ENCODE results near the gene AKR1C3. TPM values are rescaled to one million over a fixed set of nuclear protein-coding genes. Genes with fewer than 3 reads are reported as not detected.

The AKR1C3 gene
- total and polyA plus RNA-seq, 2 donors (not counting 3 experiments of a cell fraction or from before 2014, with no cell fraction given) = 27.4 to 32.2 TPM

DNA sequence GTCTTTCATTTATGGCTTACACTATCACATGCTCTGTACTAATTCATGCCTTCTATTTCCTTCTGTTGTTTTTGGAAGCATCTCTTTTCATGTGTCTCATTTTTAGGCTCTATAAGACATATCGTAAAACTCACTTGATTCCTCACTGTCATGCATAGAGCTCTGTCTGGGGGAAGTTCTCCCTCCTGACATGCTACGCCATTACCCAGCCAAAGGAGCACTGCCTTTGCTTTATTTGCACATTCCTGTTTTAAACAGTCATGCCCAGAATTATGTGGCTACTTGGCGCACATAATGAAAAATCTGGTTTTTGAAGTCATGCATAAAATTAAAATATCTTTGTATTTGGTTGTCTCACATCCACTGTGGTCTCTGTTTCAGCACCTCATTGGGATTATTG is 17.6 kb upstream of the AKR1C3 start:
- Histone ChIP-seq H3K4me2 (ENCODE audit: insufficient read depth, low read length) (no peak overlapping the region), H3K4me3 (replicated peaks in 1 of 3; ENCODE audit: insufficient read depth in 1 of 3, low read depth in 1 of 3, low read length in 3 of 3) (no peak overlapping the region), H2AFZ (ENCODE audit: low read depth, low read length) (no peak overlapping the region), H3K79me2 (ENCODE audit: control insufficient read depth, insufficient read depth, low read length) (no peaks in the 10 kb centered on the region), H3K9ac (replicated peaks; ENCODE audit: extremely low read depth, insufficient read depth, low read length) (no peak overlapping the region), H3K27ac (ENCODE audit: insufficient read depth, low read depth, low read length) (no peak overlapping the region), H3K27me3 (ENCODE audit: control insufficient read depth in 2 of 2, insufficient read depth in 2 of 2, low read length in 2 of 2) (no peaks in the 10 kb centered on the region), H3K9me1 (replicated peaks; ENCODE audit: control insufficient read depth, extremely low read depth, insufficient read depth, low read length) (no peaks in the 10 kb centered on the region), H4K20me1 (replicated peaks; ENCODE audit: control insufficient read depth, extremely low read depth, insufficient read depth, low read length) (no peaks in the 10 kb centered on the region), H3K9me3 (replicated peaks; ENCODE audit: control insufficient read depth, insufficient read depth, low read length) (no peaks in the 10 kb centered on the region), H3K4me1 (ENCODE audit: control insufficient read depth, extremely low read depth, insufficient read depth, low read length) (peaks cover under 1% of the 10 kb centered on the region), H3K36me3 (ENCODE audit: control insufficient read depth in 2 of 2, extremely low read depth in 1 of 2, insufficient read depth in 2 of 2, low read length in 2 of 2) (no peaks in the 10 kb centered on the region)
- intact Hi-C loops (cut with micrococcal nuclease) (no loop called here), dilution Hi-C loops (cut with MboI; ENCODE audit: extremely low pct_ligation_motif_present, low sequenced_read_pairs) (no loop called here)
- TF ChIP-seq POLR2A (IDR thresholded peaks at IDR 0.05; ENCODE audit: low read depth, low read length) (no peak), MYC (IDR thresholded peaks at IDR 0.05; ENCODE audit: low read depth, low read length) (no peak), POLR2AphosphoS5 (IDR thresholded peaks at IDR 0.05; ENCODE audit: insufficient read depth, low read depth, low read length) (no peak), JUN (IDR thresholded peaks at IDR 0.05; ENCODE audit: borderline replicate concordance, insufficient read depth, insufficient read length, low read depth) (no peak), GATA2 (IDR thresholded peaks at IDR 0.05; ENCODE audit: insufficient read depth, insufficient read length, low read depth, low read length) (no peak), EZH2 (IDR thresholded peaks at IDR 0.05; ENCODE audit: borderline replicate concordance, low read depth, low read length, severe bottlenecking) (no peak), FOS (IDR thresholded peaks at IDR 0.05; ENCODE audit: borderline replicate concordance, insufficient read depth, low read length) (no peak)
- TF ChIP-seq, protein P1, sequence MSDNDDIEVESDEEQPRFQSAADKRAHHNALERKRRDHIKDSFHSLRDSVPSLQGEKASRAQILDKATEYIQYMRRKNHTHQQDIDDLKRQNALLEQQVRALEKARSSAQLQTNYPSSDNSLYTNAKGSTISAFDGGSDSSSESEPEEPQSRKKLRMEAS (IDR thresholded peaks at IDR 0.05; ENCODE audit: insufficient read depth, insufficient read length) = no peak
- TF ChIP-seq, protein P2, sequence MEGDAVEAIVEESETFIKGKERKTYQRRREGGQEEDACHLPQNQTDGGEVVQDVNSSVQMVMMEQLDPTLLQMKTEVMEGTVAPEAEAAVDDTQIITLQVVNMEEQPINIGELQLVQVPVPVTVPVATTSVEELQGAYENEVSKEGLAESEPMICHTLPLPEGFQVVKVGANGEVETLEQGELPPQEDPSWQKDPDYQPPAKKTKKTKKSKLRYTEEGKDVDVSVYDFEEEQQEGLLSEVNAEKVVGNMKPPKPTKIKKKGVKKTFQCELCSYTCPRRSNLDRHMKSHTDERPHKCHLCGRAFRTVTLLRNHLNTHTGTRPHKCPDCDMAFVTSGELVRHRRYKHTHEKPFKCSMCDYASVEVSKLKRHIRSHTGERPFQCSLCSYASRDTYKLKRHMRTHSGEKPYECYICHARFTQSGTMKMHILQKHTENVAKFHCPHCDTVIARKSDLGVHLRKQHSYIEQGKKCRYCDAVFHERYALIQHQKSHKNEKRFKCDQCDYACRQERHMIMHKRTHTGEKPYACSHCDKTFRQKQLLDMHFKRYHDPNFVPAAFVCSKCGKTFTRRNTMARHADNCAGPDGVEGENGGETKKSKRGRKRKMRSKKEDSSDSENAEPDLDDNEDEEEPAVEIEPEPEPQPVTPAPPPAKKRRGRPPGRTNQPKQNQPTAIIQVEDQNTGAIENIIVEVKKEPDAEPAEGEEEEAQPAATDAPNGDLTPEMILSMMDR (IDR thresholded peaks at IDR 0.05; ENCODE audit: extremely low read depth in 1 of 2, insufficient read depth in 1 of 2, low read depth in 1 of 2, low read length in 2 of 2) = no peak
- FAIRE-seq = no peak
- POLR2A ChIA-PET = no interaction called here
- CTCF ChIA-PET = no interaction called here
- no peak for DNase-seq (ENCODE audit: low read depth, low spot score)
- no TSS peak for BruUV-seq (replicated peaks)
